ENCODE data around the gene PCBD1.

Gene PCBD1

GRCh38 chr10:70918851-70919530, 30.6 kb upstream of the PCBD1 start:
- H3K4me2 ChIP-seq = no peak overlapping the region
- no peak overlapping the region for H3K9ac ChIP-seq
- TF ChIP-seq CTCF (conservative IDR thresholded peaks at IDR 0.05; ENCODE audit: low read depth, low read length) = no peak
- no peaks in the 10 kb centered on the region for H3K36me3 ChIP-seq (ENCODE audit: insufficient read depth)
- no peak overlapping the region for H3K27ac ChIP-seq
- H4K20me1 ChIP-seq (ENCODE audit: insufficient read depth) = no peaks in the 10 kb centered on the region
- H3K4me3 ChIP-seq (IDR thresholded peaks at IDR 0.05; ENCODE audit: insufficient read depth, low read depth, low read length) = no peak overlapping the region
- H3K79me2 ChIP-seq (ENCODE audit: insufficient read depth, low read depth) = no peaks in the 10 kb centered on the region
- no peaks in the 10 kb centered on the region for H3K4me1 ChIP-seq (ENCODE audit: low read depth, poor library complexity, severe bottlenecking)
- H2AFZ ChIP-seq (ENCODE audit: low read depth) = no peak overlapping the region
- H3K27me3 ChIP-seq (ENCODE audit: insufficient read depth, low read depth) = peaks cover 57% of the 10 kb centered on the region

- Histone ChIP-seq H3K4me2 (no peak overlapping the region), H3K27ac (no peak overlapping the region), H3K36me3 (ENCODE audit: insufficient read depth) (no peaks in the 10 kb centered on the region), H3K9ac (no peak overlapping the region), H3K27me3 (ENCODE audit: insufficient read depth, low read depth) (peaks cover 69% of the 10 kb centered on the region), H3K4me3 (IDR thresholded peaks at IDR 0.05; ENCODE audit: insufficient read depth, low read depth, low read length) (no peak overlapping the region), H3K4me1 (ENCODE audit: low read depth, poor library complexity, severe bottlenecking) (no peaks in the 10 kb centered on the region), H2AFZ (ENCODE audit: low read depth) (no peak overlapping the region), H4K20me1 (ENCODE audit: insufficient read depth) (no peaks in the 10 kb centered on the region), H3K79me2 (ENCODE audit: insufficient read depth, low read depth) (no peaks in the 10 kb centered on the region)
- TF ChIP-seq CTCF (conservative IDR thresholded peaks at IDR 0.05; ENCODE audit: low read depth, low read length) = no peak
Observed at GRCh38 chr10:70917635-70918034, 29.3 kb upstream of the PCBD1 start.

GRCh38 chr10:70917226-70917625, 28.9 kb upstream of the PCBD1 start:
- Histone ChIP-seq H3K27me3 (ENCODE audit: insufficient read depth, low read depth) (peaks cover 72% of the 10 kb centered on the region), H3K4me2 (no peak overlapping the region), H4K20me1 (ENCODE audit: insufficient read depth) (no peaks in the 10 kb centered on the region), H3K4me1 (ENCODE audit: low read depth, poor library complexity, severe bottlenecking) (no peaks in the 10 kb centered on the region), H2AFZ (ENCODE audit: low read depth) (no peak overlapping the region), H3K9ac (no peak overlapping the region), H3K79me2 (ENCODE audit: insufficient read depth, low read depth) (no peaks in the 10 kb centered on the region), H3K4me3 (IDR thresholded peaks at IDR 0.05; ENCODE audit: insufficient read depth, low read depth, low read length) (no peak overlapping the region), H3K36me3 (ENCODE audit: insufficient read depth) (no peaks in the 10 kb centered on the region), H3K27ac (no peak overlapping the region)
- no peak for TF ChIP-seq CTCF (conservative IDR thresholded peaks at IDR 0.05; ENCODE audit: low read depth, low read length)

- Histone ChIP-seq H3K79me2 (ENCODE audit: insufficient read depth, low read depth) (no peaks in the 10 kb centered on the region), H3K9ac (no peak overlapping the region), H3K36me3 (ENCODE audit: insufficient read depth) (no peaks in the 10 kb centered on the region), H3K27me3 (ENCODE audit: insufficient read depth, low read depth) (peaks cover 72% of the 10 kb centered on the region), H3K4me2 (no peak overlapping the region), H4K20me1 (ENCODE audit: insufficient read depth) (no peaks in the 10 kb centered on the region), H3K4me1 (ENCODE audit: low read depth, poor library complexity, severe bottlenecking) (no peaks in the 10 kb centered on the region), H3K27ac (no peak overlapping the region), H2AFZ (ENCODE audit: low read depth) (no peak overlapping the region), H3K4me3 (IDR thresholded peaks at IDR 0.05; ENCODE audit: insufficient read depth, low read depth, low read length) (no peak overlapping the region)
- no peak for TF ChIP-seq CTCF (conservative IDR thresholded peaks at IDR 0.05; ENCODE audit: low read depth, low read length)
Observed at GRCh38 chr10:70916241-70916640, 27.9 kb upstream of the PCBD1 start.

All from KMS-11 (cell line).